Measurements from ENCODE around the gene TMEM151A.

TMEM151A gene

DNA sequence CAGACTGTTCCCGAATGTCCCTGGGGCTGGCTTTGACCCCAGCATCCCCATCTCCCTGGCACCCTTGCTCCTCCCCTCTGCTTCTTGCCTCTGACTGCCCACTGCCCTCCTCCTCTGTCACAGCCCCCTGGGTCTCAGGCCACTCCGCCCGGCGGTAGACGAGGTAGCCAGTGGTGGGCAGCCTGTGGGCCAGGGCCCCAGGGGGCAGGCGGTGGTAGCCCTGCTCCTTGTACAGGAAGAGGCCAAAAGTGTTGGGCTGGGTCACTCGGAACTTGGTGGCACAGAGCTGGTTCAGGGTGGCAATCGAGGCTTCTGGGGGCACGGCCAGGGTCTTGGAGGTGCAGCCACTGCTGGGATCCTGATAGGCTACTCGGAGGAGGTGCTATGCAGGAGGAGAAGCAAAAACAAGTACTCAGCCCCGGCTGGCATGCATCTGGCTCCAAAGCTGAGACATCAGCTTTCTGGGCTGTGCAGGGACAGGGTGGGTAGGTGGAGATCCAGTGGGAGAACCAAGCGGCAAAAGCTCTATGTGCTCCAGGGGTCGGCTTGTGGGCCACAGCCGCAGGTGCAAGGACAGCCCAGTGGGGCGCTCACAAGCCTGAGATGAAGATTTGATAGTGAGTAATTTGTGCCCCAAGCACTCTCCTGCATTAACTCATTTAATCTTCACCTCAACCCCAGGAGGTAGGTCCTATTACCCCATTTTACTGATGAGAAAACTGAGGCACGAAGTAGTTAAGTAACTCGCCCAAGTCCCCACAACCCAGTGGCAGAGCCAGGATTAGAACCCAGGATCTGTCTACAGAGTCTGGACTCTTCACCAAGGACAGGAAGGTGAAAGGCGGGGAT, 40.9 kb downstream of the TMEM151A start:
- TF ChIP-seq, protein P1, sequence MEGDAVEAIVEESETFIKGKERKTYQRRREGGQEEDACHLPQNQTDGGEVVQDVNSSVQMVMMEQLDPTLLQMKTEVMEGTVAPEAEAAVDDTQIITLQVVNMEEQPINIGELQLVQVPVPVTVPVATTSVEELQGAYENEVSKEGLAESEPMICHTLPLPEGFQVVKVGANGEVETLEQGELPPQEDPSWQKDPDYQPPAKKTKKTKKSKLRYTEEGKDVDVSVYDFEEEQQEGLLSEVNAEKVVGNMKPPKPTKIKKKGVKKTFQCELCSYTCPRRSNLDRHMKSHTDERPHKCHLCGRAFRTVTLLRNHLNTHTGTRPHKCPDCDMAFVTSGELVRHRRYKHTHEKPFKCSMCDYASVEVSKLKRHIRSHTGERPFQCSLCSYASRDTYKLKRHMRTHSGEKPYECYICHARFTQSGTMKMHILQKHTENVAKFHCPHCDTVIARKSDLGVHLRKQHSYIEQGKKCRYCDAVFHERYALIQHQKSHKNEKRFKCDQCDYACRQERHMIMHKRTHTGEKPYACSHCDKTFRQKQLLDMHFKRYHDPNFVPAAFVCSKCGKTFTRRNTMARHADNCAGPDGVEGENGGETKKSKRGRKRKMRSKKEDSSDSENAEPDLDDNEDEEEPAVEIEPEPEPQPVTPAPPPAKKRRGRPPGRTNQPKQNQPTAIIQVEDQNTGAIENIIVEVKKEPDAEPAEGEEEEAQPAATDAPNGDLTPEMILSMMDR (IDR thresholded peaks at IDR 0.05; ENCODE audit: low read depth, low read length, missing control alignments): no peak
- no peak for DNase-seq (ENCODE audit: low read depth)
- no peak overlapping the region for H3K4me3 ChIP-seq (ENCODE audit: low read depth, low read length)

DNA sequence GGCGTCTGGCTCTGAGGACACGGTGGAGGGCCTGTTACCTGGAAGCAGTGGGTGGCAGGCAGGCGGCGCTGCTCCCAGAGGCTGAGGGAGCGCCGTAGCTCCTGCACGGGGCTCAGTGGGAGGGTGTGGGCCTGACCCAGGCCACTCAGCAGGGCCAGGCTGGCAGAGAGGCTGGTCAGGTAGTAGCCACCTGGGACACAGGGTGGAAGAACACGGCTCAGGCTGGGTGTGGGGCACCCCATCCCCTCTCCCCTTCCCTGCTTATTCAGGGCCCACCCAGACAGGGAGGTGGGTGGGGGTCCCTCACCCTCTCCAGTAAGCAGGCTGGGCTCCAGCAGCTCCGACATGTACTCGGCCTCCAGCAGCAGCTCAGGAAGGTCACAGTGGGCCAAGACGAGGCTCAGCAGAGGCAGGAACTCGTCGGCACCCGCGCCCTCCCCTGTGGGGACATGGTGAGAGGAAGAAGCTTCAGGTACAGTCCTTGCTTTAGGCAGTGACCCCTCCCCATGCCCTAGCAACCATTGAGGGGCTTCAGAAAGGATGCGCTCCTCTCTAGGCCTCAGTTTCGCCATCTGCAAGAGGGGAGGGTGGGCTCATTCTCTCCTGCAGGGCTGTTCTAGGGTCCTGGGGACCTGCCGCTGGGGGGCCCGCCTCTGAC, 41.7 kb downstream of the TMEM151A start:
- DNase-seq (ENCODE audit: low read depth): no peak
- no peak overlapping the region for H3K4me3 ChIP-seq (ENCODE audit: low read depth, low read length)
- TF ChIP-seq, protein P1 (IDR thresholded peaks at IDR 0.05; ENCODE audit: low read depth, low read length, missing control alignments): no peak

DNA sequence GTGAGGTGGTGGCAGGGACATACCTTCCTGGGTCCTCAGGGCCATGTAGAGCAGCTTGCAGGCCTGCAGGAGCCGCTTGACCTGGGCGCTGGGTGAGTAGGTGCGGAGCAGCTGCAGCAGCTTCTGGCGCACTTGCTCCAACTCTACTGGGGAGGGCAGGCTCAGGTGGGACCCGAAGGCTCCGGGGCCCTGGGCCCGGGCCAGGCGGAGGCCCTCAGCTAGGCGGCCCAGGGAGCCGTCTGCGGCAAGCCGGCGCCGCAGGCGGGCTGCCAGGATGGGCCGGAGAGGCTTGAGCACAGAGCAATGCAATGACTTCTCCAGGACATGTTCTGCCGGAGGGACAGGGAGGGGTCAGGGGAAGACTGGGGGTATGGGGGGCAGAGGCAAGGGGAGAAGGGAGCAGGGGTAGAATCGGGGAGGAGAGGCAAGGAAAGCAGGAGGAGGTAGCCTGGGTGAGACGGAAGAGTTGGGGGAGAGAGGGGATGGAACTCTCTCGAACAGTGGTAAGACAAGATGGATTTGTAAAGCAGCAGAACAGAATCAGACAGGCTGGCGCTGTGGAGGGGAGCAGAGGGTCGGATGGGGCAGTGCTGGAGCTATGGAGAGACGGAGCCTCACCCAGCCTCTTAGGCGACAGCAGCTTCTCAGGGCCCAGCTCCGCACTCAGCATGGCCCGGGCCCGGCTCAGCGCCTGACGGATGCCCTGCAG, 42.4 kb downstream of the TMEM151A start:
- no peak for DNase-seq (ENCODE audit: low read depth)
- TF ChIP-seq, protein P1 (IDR thresholded peaks at IDR 0.05; ENCODE audit: low read depth, low read length, missing control alignments): no peak
- H3K4me3 ChIP-seq (ENCODE audit: low read depth, low read length): no peak overlapping the region

DNA sequence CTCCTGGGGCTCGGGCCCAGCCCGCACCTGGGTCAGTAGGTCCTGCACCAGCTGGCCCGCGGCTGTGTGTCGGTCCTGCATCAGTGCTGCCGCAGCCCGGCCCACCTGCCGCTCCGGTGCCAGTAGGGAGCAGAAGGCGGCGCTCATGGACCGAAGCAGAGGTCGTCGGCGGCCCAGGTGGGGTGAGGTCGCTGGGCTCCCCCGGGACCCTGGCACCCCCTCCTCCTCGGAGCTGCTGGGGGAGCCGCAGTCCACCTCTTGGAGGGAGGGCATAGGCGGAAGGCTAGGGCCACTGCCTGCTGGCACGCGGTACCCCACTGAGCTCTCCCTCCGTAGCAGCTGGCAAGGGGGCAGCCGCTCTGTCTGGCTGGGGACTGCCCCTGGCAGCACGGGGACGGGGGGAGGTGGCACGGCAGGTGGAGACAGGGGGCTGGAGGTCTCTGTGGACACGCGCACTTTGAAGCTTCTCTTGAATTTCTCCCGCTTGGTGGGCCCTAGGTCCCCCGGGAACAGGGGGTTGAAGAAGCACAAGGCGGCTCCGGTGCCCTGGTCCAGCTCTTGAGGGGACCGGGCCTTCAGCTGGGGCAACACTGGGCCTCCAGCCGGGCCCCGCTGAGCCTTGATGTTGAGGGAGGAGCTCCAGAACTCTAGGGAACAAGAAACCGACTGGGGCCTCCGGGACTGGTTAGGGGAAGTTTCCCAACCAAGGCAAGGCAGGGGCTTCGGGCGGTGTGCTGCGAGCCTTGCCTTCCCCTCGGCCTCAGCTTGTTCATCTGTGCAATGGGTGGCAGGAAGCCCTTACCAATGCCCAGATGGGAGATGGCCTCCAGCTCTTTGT, 43.1 kb downstream of the TMEM151A start:
- H3K4me3 ChIP-seq (ENCODE audit: low read depth, low read length): no peak overlapping the region
- TF ChIP-seq, protein P1 (IDR thresholded peaks at IDR 0.05; ENCODE audit: low read depth, low read length, missing control alignments): no peak
- DNase-seq (ENCODE audit: low read depth): no peak

DNA sequence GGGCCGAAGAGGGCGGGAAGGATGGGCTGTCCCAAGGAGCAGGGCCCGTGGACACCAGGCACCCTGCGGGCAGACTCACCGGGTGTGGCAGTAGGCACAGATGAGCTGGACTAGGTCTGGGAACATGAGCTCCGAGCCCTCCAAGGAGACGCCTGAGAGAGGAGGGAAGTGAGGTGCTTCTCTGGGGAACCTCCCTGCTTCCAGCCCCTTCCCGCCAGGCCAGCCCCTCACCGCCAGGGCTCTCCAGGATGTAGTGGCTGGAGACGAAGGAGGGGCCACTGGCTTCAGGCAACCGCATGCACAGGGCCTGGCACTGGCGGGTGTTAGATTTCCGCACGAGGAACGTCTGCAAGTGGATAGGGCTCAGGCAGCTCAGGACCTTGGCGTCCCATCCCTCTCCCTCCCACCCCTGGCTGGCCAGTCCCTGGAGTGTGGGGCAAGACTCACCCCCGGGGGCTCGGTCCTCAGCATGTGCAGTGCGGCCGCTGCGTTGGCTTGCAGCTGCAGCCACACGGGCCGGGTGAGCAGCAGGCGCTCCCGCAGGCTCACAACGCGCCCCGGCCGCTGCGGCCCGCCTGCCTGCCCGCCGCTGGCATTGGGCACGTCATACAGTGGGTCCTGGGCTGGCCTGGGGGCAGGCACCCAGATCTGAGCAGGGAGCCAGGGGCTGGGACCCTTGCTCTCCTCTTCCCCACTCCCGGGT, 44.0 kb downstream of the TMEM151A start:
- TF ChIP-seq, protein P1 (IDR thresholded peaks at IDR 0.05; ENCODE audit: low read depth, low read length, missing control alignments): no peak
- no peak for DNase-seq (ENCODE audit: low read depth)
- no peak overlapping the region for H3K4me3 ChIP-seq (ENCODE audit: low read depth, low read length)

Measured in GM12864 (cell line).